SU-DHL-6 (cell line): ENCODE data around the gene TTC3.

Experiments
- H2AFZ ChIP-seq: fragments of 200-600 bp; sonication (generic); 2 replicates; pipeline ENCODE4 v1.6.1; 2014; ENCODE audit warnings: low read depth, mild to moderate bottlenecking, moderate library complexity, mixed read lengths, antibody characterized with exemption, low read length; ENCODE audit not compliant: severe bottlenecking
- H3F3A ChIP-seq: fragments of 200-600 bp; shearing (Covaris generic); 2 replicates; pipeline ENCODE4 v1.6.0; 2016; ENCODE audit warnings: antibody characterized with exemption, mild to moderate bottlenecking; ENCODE audit not compliant: insufficient read depth
- H3K27ac ChIP-seq: fragments of 200-600 bp; sonication (generic); 2 replicates; pipeline ENCODE4 v1.5.1; 2016; ENCODE audit warnings: low read depth, mild to moderate bottlenecking, low read length, moderate library complexity, mixed read lengths
- H3K27me3 ChIP-seq: fragments of 200-600 bp; sonication (generic), shearing (Covaris generic); 2 replicates; pipeline ENCODE4 v1.6.0; 2014; ENCODE audit warnings: mild to moderate bottlenecking, low read length
- H3K36me3 ChIP-seq: fragments of 200-600 bp; sonication (generic); 2 replicates; pipeline ENCODE4 v1.6.1; 2014; ENCODE audit warnings: mild to moderate bottlenecking, low read length, mixed read lengths
- H3K4me2 ChIP-seq: fragments of 300-600, 200-600 bp; shearing (Covaris generic), sonication (generic); 2 replicates; pipeline ENCODE4 v1.6.0; 2014; ENCODE audit warnings: low read length, low read depth, mild to moderate bottlenecking; ENCODE audit not compliant: poor library complexity, severe bottlenecking
- H3K4me3 ChIP-seq: fragments of 200-600 bp; sonication (generic); 2 replicates; pipeline ENCODE4 v1.5.1; 2014; ENCODE audit warnings: antibody characterized with exemption, low read length, mild to moderate bottlenecking, mixed read lengths; ENCODE audit not compliant: insufficient read depth, poor library complexity, severe bottlenecking
- H3K79me2 ChIP-seq: fragments of 200-600 bp; sonication (generic); 2 replicates; pipeline ENCODE4 v1.6.1; 2014; ENCODE audit warnings: mild to moderate bottlenecking, low read length, moderate library complexity; ENCODE audit not compliant: insufficient read depth
- H3K9ac ChIP-seq: fragments of 200-600 bp; sonication (generic); 2 replicates; pipeline ENCODE4 v1.7.0; 2014; ENCODE audit warnings: mild to moderate bottlenecking, low read length
- H3K9me2 ChIP-seq: fragments of 200-600 bp; sonication (generic); replicated peaks from 2 replicates; pipeline ENCODE4 v1.6.1; 2014; ENCODE audit warnings: low read length; ENCODE audit not compliant: insufficient read depth
- H3K9me3 ChIP-seq: fragments of 200-600 bp; sonication (generic); 2 replicates; pipeline ENCODE4 v1.6.1; 2014; ENCODE audit warnings: low read length, mixed read lengths; ENCODE audit not compliant: insufficient read depth
- H4K20me1 ChIP-seq: fragments of 200-600 bp; sonication (generic); 2 replicates; pipeline ENCODE4 v1.6.1; 2014; ENCODE audit warnings: low read depth, mild to moderate bottlenecking, antibody characterized with exemption, low read length, moderate library complexity, mixed read lengths
- CTCF ChIP-seq: fragments of 200-600 bp; sonication (generic); IDR thresholded peaks from one replicate; pipeline ENCODE4 v1.5.1; 2017; ENCODE audit warnings: antibody characterized with exemption, mild to moderate bottlenecking, low read length, moderate library complexity; ENCODE audit not compliant: insufficient read depth, poor library complexity, severe bottlenecking
- EZH2phosphoT487 ChIP-seq: fragments of 200-600 bp; sonication (generic), shearing (Covaris generic); conservative IDR thresholded peaks from 2 replicates; pipeline ENCODE4 v1.6.1; 2018; ENCODE audit warnings: mild to moderate bottlenecking, antibody characterized with exemption, low read length, moderate library complexity, mixed read lengths

Gene TTC3

GRCh38 chr21:37199057-37199924, 126.2 kb downstream of the TTC3 start:
- Histone ChIP-seq H3K9me2 (no peaks in the 10 kb centered on the region), H3K79me2 (no peaks in the 10 kb centered on the region), H3F3A (no peaks in the 10 kb centered on the region), H3K4me3 (no peak overlapping the region), H2AFZ (no peak overlapping the region), H3K27me3 (no peaks in the 10 kb centered on the region), H3K9me3 (no peaks in the 10 kb centered on the region), H4K20me1 (no peaks in the 10 kb centered on the region), H3K27ac (no peak overlapping the region), H3K9ac (no peak overlapping the region), H3K4me2 (no peak overlapping the region), H3K36me3 (peaks cover 4% of the 10 kb centered on the region; the same call in 1 of the 2 replicates)
- TF ChIP-seq EZH2phosphoT487 (no peak), CTCF (no peak)

GRCh38 chr21:37200641-37201480, 127.8 kb downstream of the TTC3 start:
- H2AFZ ChIP-seq = no peak overlapping the region
- H3K79me2 ChIP-seq = no peaks in the 10 kb centered on the region
- H3K27ac ChIP-seq = no peak overlapping the region
- H3K4me3 ChIP-seq = no peak overlapping the region
- TF ChIP-seq EZH2phosphoT487 = no peak
- no peak for TF ChIP-seq CTCF
- H3K27me3 ChIP-seq = no peaks in the 10 kb centered on the region
- H4K20me1 ChIP-seq = no peaks in the 10 kb centered on the region
- H3K4me2 ChIP-seq = no peak overlapping the region
- H3F3A ChIP-seq = no peaks in the 10 kb centered on the region
- no peak overlapping the region for H3K9ac ChIP-seq
- H3K36me3 ChIP-seq = peaks cover 4% of the 10 kb centered on the region; the same call in 1 of the 2 replicates
- H3K9me3 ChIP-seq = no peaks in the 10 kb centered on the region
- no peaks in the 10 kb centered on the region for H3K9me2 ChIP-seq

GRCh38 chr21:37202221-37203110, 129.4 kb downstream of the TTC3 start:
- Histone ChIP-seq H2AFZ (no peak overlapping the region), H3K9me2 (no peaks in the 10 kb centered on the region), H3K27ac (no peak overlapping the region), H3F3A (no peaks in the 10 kb centered on the region), H4K20me1 (no peaks in the 10 kb centered on the region), H3K4me3 (no peak overlapping the region), H3K79me2 (no peaks in the 10 kb centered on the region), H3K9ac (no peak overlapping the region), H3K36me3 (peaks cover 4% of the 10 kb centered on the region; the same call in 1 of the 2 replicates), H3K27me3 (no peaks in the 10 kb centered on the region), H3K4me2 (no peak overlapping the region), H3K9me3 (no peaks in the 10 kb centered on the region)
- TF ChIP-seq EZH2phosphoT487 = no peak
- TF ChIP-seq CTCF = no peak
